ENCODE measurements around the gene SLC25A41. TPM values are rescaled to one million over a fixed set of nuclear protein-coding genes. Genes with fewer than 3 reads are reported as not detected.

Gene SLC25A41
- total RNA-seq, 1 experiment from 2014 or later = not detected

DNA sequence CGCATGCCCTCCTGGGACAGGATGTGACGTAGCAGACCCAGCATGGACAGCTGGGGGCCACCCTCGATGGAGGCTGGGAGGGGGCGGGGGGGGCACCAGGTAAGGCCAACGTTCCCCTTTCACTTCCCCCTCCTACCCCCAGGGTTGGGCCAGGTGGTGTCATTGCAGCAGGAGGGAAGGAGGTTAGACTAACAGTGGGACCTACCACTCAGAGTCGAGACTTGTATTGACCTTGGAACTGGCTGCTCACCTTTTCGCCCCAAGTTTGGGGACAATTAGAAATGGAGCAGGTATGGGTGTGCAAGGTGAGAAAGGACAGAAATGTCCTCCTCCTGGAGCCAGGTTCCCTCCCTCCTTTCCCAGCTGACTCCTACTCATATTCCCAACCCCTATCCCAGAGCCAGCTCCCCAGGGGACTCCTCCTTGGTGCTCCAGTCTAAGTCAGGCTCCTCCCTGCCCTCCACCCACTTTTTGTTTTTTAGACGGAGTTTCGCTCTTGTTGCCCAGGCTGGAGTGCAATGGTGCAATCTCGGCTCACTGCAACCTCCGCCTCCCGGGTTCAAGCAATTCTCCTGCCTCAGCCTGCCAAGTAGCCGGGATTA, 8.6 kb upstream of the SLC25A41 start:
- no peak for DNase-seq (ENCODE audit: unreplicated experiment)
- ChIA-PET CTCF (no interaction called here), POLR2A (no interaction called here)
- Mint-ChIP-seq H3K36me3 (ENCODE audit: insufficient read depth, unreplicated experiment) (peaks cover 5% of the 10 kb centered on the region), H3K9me3 (ENCODE audit: unreplicated experiment) (peaks cover 5% of the 10 kb centered on the region), H3K27me3 (ENCODE audit: insufficient read depth, unreplicated experiment) (no peaks in the 10 kb centered on the region), H3K27ac (ENCODE audit: low read depth, unreplicated experiment) (no peak overlapping the region), H3K4me1 (ENCODE audit: insufficient read depth, unreplicated experiment) (no peaks in the 10 kb centered on the region), H3K4me3 (ENCODE audit: unreplicated experiment) (no peak overlapping the region)
- intact Hi-C loops (cut with micrococcal nuclease) = no loop called here
- TF ChIP-seq, protein P1, sequence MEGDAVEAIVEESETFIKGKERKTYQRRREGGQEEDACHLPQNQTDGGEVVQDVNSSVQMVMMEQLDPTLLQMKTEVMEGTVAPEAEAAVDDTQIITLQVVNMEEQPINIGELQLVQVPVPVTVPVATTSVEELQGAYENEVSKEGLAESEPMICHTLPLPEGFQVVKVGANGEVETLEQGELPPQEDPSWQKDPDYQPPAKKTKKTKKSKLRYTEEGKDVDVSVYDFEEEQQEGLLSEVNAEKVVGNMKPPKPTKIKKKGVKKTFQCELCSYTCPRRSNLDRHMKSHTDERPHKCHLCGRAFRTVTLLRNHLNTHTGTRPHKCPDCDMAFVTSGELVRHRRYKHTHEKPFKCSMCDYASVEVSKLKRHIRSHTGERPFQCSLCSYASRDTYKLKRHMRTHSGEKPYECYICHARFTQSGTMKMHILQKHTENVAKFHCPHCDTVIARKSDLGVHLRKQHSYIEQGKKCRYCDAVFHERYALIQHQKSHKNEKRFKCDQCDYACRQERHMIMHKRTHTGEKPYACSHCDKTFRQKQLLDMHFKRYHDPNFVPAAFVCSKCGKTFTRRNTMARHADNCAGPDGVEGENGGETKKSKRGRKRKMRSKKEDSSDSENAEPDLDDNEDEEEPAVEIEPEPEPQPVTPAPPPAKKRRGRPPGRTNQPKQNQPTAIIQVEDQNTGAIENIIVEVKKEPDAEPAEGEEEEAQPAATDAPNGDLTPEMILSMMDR (IDR thresholded peaks at IDR 0.05; ENCODE audit: unreplicated experiment) = no peak
- BruUV-seq (replicated peaks) = no TSS peak

DNA sequence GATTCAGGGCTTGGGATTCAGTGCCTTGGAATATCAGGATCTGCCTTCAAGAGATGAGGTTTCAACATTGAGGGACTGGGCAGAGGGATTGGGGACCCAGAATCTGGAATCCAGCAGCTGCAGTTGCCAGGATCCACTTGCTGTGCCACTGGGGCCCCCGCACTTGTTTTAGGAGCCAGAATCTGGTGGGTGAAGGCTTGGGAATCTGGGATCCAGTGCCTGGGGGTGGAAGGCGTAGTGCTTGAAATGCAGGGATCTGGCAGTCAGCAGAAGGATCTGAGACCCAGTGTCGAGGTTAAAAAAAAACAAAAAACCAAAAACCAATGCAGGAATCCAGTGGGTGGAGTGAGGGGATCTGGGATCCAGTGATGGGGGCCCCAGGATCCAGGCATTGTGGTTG, 7.3 kb upstream of the SLC25A41 start:
- peaks cover 5% of the 10 kb centered on the region for H3K36me3 Mint-ChIP-seq (ENCODE audit: insufficient read depth, unreplicated experiment)
- no peak for DNase-seq (ENCODE audit: unreplicated experiment)
- BruUV-seq (replicated peaks) = no TSS peak
- H3K4me1 Mint-ChIP-seq (ENCODE audit: insufficient read depth, unreplicated experiment) = no peaks in the 10 kb centered on the region
- no peaks in the 10 kb centered on the region for H3K9me3 Mint-ChIP-seq (ENCODE audit: unreplicated experiment)
- intact Hi-C loops (cut with micrococcal nuclease) = no loop called here
- TF ChIP-seq, protein P1 (IDR thresholded peaks at IDR 0.05; ENCODE audit: unreplicated experiment) = no peak
- H3K27me3 Mint-ChIP-seq (ENCODE audit: insufficient read depth, unreplicated experiment) = no peaks in the 10 kb centered on the region
- ChIA-PET CTCF (no interaction called here), POLR2A (no interaction called here)
- no peak overlapping the region for H3K27ac Mint-ChIP-seq (ENCODE audit: low read depth, unreplicated experiment)
- H3K4me3 Mint-ChIP-seq (ENCODE audit: unreplicated experiment) = no peak overlapping the region

DNA sequence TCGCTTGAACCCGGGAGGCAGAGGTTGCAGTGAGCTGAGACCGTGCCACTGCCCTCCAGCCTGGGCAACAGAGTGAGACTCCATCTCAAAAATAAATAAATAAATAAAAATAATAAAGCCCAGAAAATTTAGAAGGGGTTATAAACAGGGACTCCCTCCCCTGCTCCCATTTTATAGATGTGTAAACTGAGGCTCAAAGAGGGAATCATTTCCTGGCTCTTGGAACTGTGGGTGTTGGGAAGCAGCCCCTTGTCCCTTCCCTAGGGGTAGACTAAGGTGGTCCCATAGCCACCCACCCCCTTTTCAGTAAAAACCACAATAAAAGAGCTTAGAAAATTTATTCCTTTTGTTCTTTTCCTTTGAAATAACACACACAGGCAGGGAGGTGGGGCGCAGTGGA, 6.2 kb upstream of the SLC25A41 start:
- TF ChIP-seq, protein P1 (IDR thresholded peaks at IDR 0.05; ENCODE audit: unreplicated experiment) = no peak
- Mint-ChIP-seq H3K9me3 (ENCODE audit: unreplicated experiment) (no peaks in the 10 kb centered on the region), H3K27ac (ENCODE audit: low read depth, unreplicated experiment) (no peak overlapping the region), H3K27me3 (ENCODE audit: insufficient read depth, unreplicated experiment) (no peaks in the 10 kb centered on the region), H3K4me1 (ENCODE audit: insufficient read depth, unreplicated experiment) (no peaks in the 10 kb centered on the region), H3K4me3 (ENCODE audit: unreplicated experiment) (no peak overlapping the region), H3K36me3 (ENCODE audit: insufficient read depth, unreplicated experiment) (peaks cover 5% of the 10 kb centered on the region)
- no TSS peak for BruUV-seq (replicated peaks)
- DNase-seq (ENCODE audit: unreplicated experiment) = no peak
- intact Hi-C loops (cut with micrococcal nuclease) = no loop called here
- POLR2A ChIA-PET = no interaction called here
- CTCF ChIA-PET = interaction anchor here (0.6 kb wide), 1 partner anchor 258 kb away, joined by 3 read pairs; no protein-coding TSS in a partner anchor

DNA sequence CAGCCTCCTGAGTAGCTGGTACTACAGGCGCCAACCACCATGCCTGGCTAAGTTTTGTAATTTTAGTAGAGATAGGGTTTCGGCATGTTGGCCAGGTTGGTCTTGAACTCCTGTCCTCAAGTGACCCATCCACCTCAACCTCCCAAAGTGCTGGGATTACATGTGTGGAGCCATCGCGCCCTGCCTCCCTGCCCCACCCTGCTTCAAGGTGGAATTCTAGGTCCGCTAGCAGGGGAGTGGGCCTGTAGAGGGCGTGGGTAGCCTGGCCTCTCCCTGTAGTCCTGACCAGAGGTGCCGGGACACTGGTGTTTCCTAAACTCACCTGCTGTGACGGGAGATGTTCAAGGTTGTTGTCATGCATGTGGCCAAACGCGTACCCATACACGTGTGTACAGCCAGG, 398 bp downstream of the SLC25A41 start:
- no TSS peak for BruUV-seq (replicated peaks)
- H3K4me3 Mint-ChIP-seq (ENCODE audit: unreplicated experiment) = no peak overlapping the region
- no peaks in the 10 kb centered on the region for H3K4me1 Mint-ChIP-seq (ENCODE audit: insufficient read depth, unreplicated experiment)
- CTCF ChIA-PET = no interaction called here
- no peak overlapping the region for H3K27ac Mint-ChIP-seq (ENCODE audit: low read depth, unreplicated experiment)
- intact Hi-C loops (cut with micrococcal nuclease) = no loop called here
- H3K27me3 Mint-ChIP-seq (ENCODE audit: insufficient read depth, unreplicated experiment) = no peaks in the 10 kb centered on the region
- DNase-seq (ENCODE audit: unreplicated experiment) = no peak
- POLR2A ChIA-PET = no interaction called here
- H3K9me3 Mint-ChIP-seq (ENCODE audit: unreplicated experiment) = no peaks in the 10 kb centered on the region
- TF ChIP-seq, protein P1 (IDR thresholded peaks at IDR 0.05; ENCODE audit: unreplicated experiment) = no peak
- no peaks in the 10 kb centered on the region for H3K36me3 Mint-ChIP-seq (ENCODE audit: insufficient read depth, unreplicated experiment)

Measured in MCF 10A (cell line).